HL-60 (cell line): Measurements from ENCODE around the gene SLC22A4.

Experiments
- POLR2AphosphoS5 ChIP-seq: IDR thresholded peaks from 2 replicates; pipeline ENCODE4 v1.6.1; 2012; ENCODE audit warnings: low read depth
- TF ChIP-seq, protein P1 (sequence below): IDR thresholded peaks from one replicate; pipeline ENCODE4 v1.5.1; 2011; ENCODE audit warnings: low read length, control low read depth, inconsistent platforms; ENCODE audit not compliant: insufficient read depth
- TF ChIP-seq, protein P2 (sequence below): IDR thresholded peaks from 2 replicates; pipeline ENCODE4 v1.6.1; 2012; ENCODE audit warnings: low read depth; ENCODE audit not compliant: insufficient replicate concordance

DNA sequence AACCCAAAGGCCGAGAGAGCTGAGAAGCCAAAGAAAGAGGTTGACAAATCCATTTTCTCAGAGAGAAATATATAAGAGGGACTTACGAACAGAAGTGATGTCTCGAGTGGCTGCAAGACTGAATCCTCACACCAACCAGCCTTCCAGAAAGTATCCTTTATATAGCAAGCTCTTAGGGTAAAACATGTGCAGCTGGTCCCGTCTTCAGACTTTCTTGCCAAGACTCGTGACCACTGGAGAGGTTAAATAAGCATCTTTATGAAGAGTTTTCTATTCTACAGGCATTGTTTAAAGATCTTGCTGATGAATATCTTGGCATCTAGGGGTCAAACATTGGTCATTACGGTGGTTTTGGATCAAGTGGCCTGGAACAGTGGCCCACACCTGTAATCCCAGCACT, 16.9 kb upstream of the SLC22A4 start:
- TF ChIP-seq, protein P1, sequence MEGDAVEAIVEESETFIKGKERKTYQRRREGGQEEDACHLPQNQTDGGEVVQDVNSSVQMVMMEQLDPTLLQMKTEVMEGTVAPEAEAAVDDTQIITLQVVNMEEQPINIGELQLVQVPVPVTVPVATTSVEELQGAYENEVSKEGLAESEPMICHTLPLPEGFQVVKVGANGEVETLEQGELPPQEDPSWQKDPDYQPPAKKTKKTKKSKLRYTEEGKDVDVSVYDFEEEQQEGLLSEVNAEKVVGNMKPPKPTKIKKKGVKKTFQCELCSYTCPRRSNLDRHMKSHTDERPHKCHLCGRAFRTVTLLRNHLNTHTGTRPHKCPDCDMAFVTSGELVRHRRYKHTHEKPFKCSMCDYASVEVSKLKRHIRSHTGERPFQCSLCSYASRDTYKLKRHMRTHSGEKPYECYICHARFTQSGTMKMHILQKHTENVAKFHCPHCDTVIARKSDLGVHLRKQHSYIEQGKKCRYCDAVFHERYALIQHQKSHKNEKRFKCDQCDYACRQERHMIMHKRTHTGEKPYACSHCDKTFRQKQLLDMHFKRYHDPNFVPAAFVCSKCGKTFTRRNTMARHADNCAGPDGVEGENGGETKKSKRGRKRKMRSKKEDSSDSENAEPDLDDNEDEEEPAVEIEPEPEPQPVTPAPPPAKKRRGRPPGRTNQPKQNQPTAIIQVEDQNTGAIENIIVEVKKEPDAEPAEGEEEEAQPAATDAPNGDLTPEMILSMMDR = no peak
- TF ChIP-seq, protein P2, sequence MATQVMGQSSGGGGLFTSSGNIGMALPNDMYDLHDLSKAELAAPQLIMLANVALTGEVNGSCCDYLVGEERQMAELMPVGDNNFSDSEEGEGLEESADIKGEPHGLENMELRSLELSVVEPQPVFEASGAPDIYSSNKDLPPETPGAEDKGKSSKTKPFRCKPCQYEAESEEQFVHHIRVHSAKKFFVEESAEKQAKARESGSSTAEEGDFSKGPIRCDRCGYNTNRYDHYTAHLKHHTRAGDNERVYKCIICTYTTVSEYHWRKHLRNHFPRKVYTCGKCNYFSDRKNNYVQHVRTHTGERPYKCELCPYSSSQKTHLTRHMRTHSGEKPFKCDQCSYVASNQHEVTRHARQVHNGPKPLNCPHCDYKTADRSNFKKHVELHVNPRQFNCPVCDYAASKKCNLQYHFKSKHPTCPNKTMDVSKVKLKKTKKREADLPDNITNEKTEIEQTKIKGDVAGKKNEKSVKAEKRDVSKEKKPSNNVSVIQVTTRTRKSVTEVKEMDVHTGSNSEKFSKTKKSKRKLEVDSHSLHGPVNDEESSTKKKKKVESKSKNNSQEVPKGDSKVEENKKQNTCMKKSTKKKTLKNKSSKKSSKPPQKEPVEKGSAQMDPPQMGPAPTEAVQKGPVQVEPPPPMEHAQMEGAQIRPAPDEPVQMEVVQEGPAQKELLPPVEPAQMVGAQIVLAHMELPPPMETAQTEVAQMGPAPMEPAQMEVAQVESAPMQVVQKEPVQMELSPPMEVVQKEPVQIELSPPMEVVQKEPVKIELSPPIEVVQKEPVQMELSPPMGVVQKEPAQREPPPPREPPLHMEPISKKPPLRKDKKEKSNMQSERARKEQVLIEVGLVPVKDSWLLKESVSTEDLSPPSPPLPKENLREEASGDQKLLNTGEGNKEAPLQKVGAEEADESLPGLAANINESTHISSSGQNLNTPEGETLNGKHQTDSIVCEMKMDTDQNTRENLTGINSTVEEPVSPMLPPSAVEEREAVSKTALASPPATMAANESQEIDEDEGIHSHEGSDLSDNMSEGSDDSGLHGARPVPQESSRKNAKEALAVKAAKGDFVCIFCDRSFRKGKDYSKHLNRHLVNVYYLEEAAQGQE = no peak
- no peak for TF ChIP-seq POLR2AphosphoS5
